CD4-positive, alpha-beta T cell (primary cell): ENCODE data around the gene TBC1D22A. TPM values are rescaled to one million over a fixed set of nuclear protein-coding genes. Genes with fewer than 3 reads are reported as not detected.
A peak's percentile ranks its signal among the peaks of the same experiment; 100 is the strongest.

ENCODE experiments used
- ATAC-seq: fragments of 200-7000 bp; cut with Tn5 transposase; one replicate; pipeline ENCODE4 v1.10.0; 2022; ENCODE audit warnings: mild to moderate bottlenecking; ENCODE audit not compliant: poor library complexity
- CTCF ChIA-PET: fragments of 350-600 bp; sonication (Branson Sonifier 250); formaldehyde crosslinking; loops from one replicate; lab custom pipeline; 2021; ENCODE audit warnings: antibody characterized with exemption, inconsistent platforms; lab: Charles Lee
- POLR2A ChIA-PET: fragments of 350-600 bp; sonication (Branson Sonifier 250); formaldehyde crosslinking; loops from one replicate; lab custom pipeline; 2021; ENCODE audit warnings: antibody characterized with exemption, inconsistent platforms; lab: Charles Lee
- DNase-seq, 14 experiments: peaks; one replicate each; pipeline ENCODE4 v3.0.0-alpha.2; 2013 to 2020; ENCODE audit warnings: mixed read lengths in 2 of 14
- H3K27ac ChIP-seq, 2 donors: one replicate each; pipeline versions ENCODE4 v1.5.1 to v1.7.0; 2013; ENCODE audit warnings: low read length in 2 of 2, low read depth in 1 of 2, mild to moderate bottlenecking in 1 of 2
- H3K27me3 ChIP-seq, 2 experiments: 1 replicate in 1 of 2; 2 replicates in 1 of 2; pipeline versions ENCODE4 v1.6.1 to v1.7.0; 2013; ENCODE audit warnings: low read length in 2 of 2, control low read depth in 1 of 2, mild to moderate bottlenecking in 1 of 2, moderate library complexity in 1 of 2; ENCODE audit not compliant: insufficient read depth in 2 of 2, control insufficient read depth in 1 of 2
- H3K36me3 ChIP-seq: one replicate; pipeline ENCODE4 v1.6.1; 2013; ENCODE audit warnings: low read length, control low read depth; ENCODE audit not compliant: insufficient read depth
- H3K4me1 ChIP-seq: one replicate; pipeline ENCODE4 v1.6.1; 2013; ENCODE audit warnings: low read length, control low read depth; ENCODE audit not compliant: insufficient read depth
- H3K4me3 ChIP-seq: one replicate; pipeline ENCODE4 v1.5.1; 2013; ENCODE audit warnings: mild to moderate bottlenecking, low read length, moderate library complexity
- H3K9me3 ChIP-seq, 2 experiments: 1 replicate in 1 of 2; 2 replicates in 1 of 2; pipeline versions ENCODE4 v1.6.1 to v1.7.0; 2013; ENCODE audit warnings: low read length in 2 of 2, mild to moderate bottlenecking in 2 of 2, control low read depth in 1 of 2, moderate library complexity in 1 of 2; ENCODE audit not compliant: control insufficient read depth in 1 of 2, insufficient read depth in 1 of 2
- H3K27ac Mint-ChIP-seq: one replicate; pipeline ENCODE4 v1.8.0; 2020; ENCODE audit warnings: mixed read lengths
- H3K27me3 Mint-ChIP-seq: one replicate; pipeline ENCODE4 v1.8.0; 2021; ENCODE audit warnings: mixed read lengths
- H3K36me3 Mint-ChIP-seq: one replicate; pipeline ENCODE4 v1.8.0; 2021; ENCODE audit warnings: low read depth, mixed read lengths
- H3K4me1 Mint-ChIP-seq: one replicate; pipeline ENCODE4 v1.8.0; 2021; ENCODE audit warnings: low read depth, mixed read lengths
- H3K4me3 Mint-ChIP-seq: one replicate; pipeline ENCODE4 v1.8.0; 2020; ENCODE audit warnings: mild to moderate bottlenecking, mixed read lengths
- H3K9me3 Mint-ChIP-seq: one replicate; pipeline ENCODE4 v1.8.0; 2020; ENCODE audit warnings: mixed read lengths
- intact Hi-C, 2 experiments: fragments of 100-400 bp; cut with DNase I in 1 of 2; cut with micrococcal nuclease in 1 of 2; formaldehyde crosslinking; loops; one replicate each; pipeline versions ENCODE4 v1.15.1 to v1.9.0; 2023 to 2025; cut with DNase I, micrococcal nuclease
- total RNA-seq, 174 experiments: library from RNA in 2 of 174; stranded (reverse) in 2 of 174; gene quantifications; one replicate each; pipeline ENCODE4 v1.2.3 and lab custom pipeline; 2021 to 2026
- TF ChIP-seq, protein P1 (sequence below): fragments of 200-600 bp; IDR thresholded peaks from one replicate; pipeline ENCODE4 v1.8.0; 2022; ENCODE audit warnings: antibody characterized with exemption, mild to moderate bottlenecking

Gene TBC1D22A
- total RNA-seq, 2 experiments from 2014 or later, result 27.1 to 31.7 TPM

DNA sequence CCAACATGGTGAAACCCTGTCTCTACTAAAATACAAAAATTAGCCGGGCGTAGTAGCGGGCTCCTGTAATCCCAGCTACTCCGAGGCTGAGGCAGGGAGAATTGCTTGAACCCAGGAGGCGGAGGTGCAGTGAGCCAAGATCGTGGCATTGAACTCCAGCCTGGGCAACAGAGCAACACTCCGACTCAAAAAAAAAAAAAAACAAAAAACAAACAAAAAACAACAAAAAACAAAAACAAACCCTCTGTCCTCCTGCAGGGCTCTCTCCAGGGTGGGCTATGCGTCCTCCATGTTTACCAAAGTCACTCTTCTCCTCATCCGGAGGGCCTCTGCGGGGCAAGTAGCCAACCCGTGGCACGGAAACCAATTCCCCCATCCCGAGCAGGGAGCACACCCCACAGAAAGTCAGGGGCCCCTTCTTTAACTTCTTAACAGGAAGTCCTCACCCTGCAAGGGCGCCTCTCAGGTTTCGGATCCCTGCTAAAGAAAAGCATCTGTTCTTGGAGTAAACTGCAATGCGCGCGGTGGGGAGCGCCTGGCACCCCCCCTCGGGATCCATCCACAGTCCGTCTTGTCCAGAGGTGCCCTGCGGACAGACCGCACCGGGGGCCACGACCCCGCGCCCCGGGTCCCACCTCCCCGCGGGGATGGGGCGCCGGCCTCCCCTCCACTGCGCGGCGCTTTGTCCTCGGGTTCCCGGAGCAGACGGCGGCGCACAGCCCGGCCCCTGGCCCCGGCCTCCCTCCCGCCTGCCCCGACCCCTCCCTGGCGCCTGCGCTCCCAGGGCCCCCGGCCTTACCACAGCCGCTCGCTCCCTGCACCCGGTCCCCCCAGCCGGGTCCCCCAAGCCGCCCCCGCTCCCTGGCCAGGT, 25.1 kb upstream of the TBC1D22A start:
- peak; percentile 6 for ATAC-seq
- Histone ChIP-seq H3K36me3 (peaks cover 3% of the 10 kb centered on the region), H3K27ac (peak overlapping the region; percentile 86 to 89), H3K27me3 (no peaks in the 10 kb centered on the region), H3K9me3 (no peaks in the 10 kb centered on the region), H3K4me3 (peak overlapping the region; percentile 83), H3K4me1 (peaks cover 64% of the 10 kb centered on the region)
- ChIA-PET CTCF (interaction anchor here (1.0 to 3.2 kb wide), 2 partner anchors 21 to 66 kb away, joined by 3 to 18 read pairs; no protein-coding TSS in a partner anchor), POLR2A (interaction anchor here (1.2 kb wide), 1 partner anchor 37 kb away, joined by 3 read pairs; no protein-coding TSS in a partner anchor)
- peak in 12 of 14 experiments; percentile 23 to 71 (median 38) for DNase-seq
- Mint-ChIP-seq H3K4me1 (peaks cover 56% of the 10 kb centered on the region), H3K4me3 (peak overlapping the region; percentile 100), H3K27ac (peak overlapping the region; percentile 97), H3K36me3 (peaks cover 26% of the 10 kb centered on the region), H3K27me3 (no peaks in the 10 kb centered on the region), H3K9me3 (no peaks in the 10 kb centered on the region)
- intact Hi-C loops, result loop anchor here in 1 of 2 experiments (1.0 kb wide), 1 partner anchor 123 kb away; no protein-coding TSS in a partner anchor
- TF ChIP-seq, protein P1, sequence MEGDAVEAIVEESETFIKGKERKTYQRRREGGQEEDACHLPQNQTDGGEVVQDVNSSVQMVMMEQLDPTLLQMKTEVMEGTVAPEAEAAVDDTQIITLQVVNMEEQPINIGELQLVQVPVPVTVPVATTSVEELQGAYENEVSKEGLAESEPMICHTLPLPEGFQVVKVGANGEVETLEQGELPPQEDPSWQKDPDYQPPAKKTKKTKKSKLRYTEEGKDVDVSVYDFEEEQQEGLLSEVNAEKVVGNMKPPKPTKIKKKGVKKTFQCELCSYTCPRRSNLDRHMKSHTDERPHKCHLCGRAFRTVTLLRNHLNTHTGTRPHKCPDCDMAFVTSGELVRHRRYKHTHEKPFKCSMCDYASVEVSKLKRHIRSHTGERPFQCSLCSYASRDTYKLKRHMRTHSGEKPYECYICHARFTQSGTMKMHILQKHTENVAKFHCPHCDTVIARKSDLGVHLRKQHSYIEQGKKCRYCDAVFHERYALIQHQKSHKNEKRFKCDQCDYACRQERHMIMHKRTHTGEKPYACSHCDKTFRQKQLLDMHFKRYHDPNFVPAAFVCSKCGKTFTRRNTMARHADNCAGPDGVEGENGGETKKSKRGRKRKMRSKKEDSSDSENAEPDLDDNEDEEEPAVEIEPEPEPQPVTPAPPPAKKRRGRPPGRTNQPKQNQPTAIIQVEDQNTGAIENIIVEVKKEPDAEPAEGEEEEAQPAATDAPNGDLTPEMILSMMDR, result no peak

DNA sequence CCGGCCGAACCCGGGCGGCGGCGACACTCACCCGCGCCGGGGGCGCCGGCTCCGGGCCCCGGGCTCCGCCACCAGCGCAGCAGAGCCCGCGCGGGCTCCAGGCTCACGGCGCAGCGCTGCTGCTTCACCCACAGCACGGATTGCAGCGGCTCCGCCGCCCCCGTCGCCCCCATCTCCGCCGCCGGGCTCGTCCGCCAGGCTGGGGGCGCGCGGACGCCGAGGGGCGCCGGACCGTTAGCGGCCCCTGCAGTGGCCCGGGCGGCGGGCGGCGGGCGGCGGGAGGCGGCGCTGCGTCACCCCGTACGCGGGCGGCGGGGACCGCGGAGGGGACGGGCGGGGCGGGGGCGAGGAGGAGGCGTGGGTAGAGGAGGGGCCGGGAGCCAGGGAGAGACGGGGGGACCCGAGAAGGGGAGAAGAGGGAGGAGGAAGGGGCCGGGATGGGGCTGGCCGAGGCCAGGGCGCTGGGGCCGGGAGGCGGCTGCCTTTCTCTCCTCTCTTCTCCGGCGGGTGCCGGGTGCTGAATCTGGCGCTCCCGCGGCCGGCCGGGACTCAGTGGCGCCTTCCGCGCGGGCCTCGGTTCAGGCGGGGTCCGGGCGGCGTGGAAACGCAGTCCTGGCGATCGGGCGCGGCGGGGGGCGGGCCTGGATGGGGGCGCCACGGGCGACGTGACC, 24.3 kb upstream of the TBC1D22A start, which contains the start of gene CERK:
TSS of gene CERK (minus strand) at position 277 of the 671 bp plus-strand sequence. CDS start at position 173, 104 bp downstream.
- H3K27ac Mint-ChIP-seq, result peak within 1 kb of the TSS; percentile 99
- peaks cover 56% of the 10 kb centered on the region for H3K4me1 ChIP-seq
- TF ChIP-seq, protein P1, result no peak
- H3K9me3 ChIP-seq, result peaks cover 0 to 4% of the 10 kb centered on the region in 2 experiments
- peak; percentile 55 to 87 (median 75) for DNase-seq
- peaks cover 22% of the 10 kb centered on the region for H3K36me3 Mint-ChIP-seq
- H3K4me3 ChIP-seq, result peak within 1 kb of the TSS; percentile 83
- H3K4me1 Mint-ChIP-seq, result peaks cover 51% of the 10 kb centered on the region
- H3K9me3 Mint-ChIP-seq, result no peaks in the 10 kb centered on the region
- ChIA-PET POLR2A (interaction anchor here (0.7 to 3.1 kb wide), 10 partner anchors 11 to 174 kb away, joined by 3 to 78 read pairs (median 6); partner anchors contain the start of gene TBC1D22A), CTCF (interaction anchor here (1.3 to 4.6 kb wide), 8 partner anchors 11 to 65 kb away, joined by 3 to 58 read pairs (median 10); partner anchors contain the start of gene TBC1D22A)
- no peaks in the 10 kb centered on the region for H3K36me3 ChIP-seq
- peak within 1 kb of the TSS; percentile 100 for H3K4me3 Mint-ChIP-seq
- no peaks in the 10 kb centered on the region for H3K27me3 Mint-ChIP-seq
- ATAC-seq, result peak; percentile 50
- H3K27me3 ChIP-seq, result no peaks in the 10 kb centered on the region
- intact Hi-C loops, result loop anchor here (1.0 to 2.0 kb wide), 4 partner anchors 24 to 124 kb away; partner anchors contain the start of gene TBC1D22A (in 1 of the 2)
- H3K27ac ChIP-seq, result peak within 1 kb of the TSS; percentile 86 to 89

DNA sequence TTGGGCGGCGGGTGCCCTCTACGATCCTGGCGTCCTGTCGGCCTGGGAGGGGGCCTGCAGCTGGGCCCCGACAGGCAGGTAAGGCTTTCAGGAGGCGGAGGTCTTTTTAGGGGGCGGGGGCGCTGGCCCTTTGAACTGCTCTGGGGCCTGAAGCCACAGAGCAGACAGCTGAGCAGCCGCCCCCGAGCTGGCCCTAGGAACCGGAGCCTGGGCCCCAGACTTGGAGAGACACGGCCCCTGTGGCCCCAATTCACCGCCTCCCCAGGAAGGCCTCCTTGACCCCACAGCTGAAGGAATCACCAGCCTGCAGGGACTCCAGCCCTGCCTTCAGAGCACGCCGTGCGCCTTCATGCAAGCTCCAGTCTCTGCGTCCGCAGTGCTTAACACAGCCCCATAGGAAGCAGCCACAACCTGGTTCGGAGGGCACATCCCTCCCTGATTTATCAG, 23.8 kb upstream of the TBC1D22A start:
- peaks cover 0 to 7% of the 10 kb centered on the region in 2 experiments for H3K9me3 ChIP-seq
- DNase-seq (peak in 5 of 14 experiments; percentile 19 to 46 (median 34)), ATAC-seq (peak; percentile 10)
- H3K4me1 Mint-ChIP-seq, result peaks cover 51% of the 10 kb centered on the region
- peak overlapping the region; percentile 98 for H3K4me3 Mint-ChIP-seq
- ChIA-PET CTCF (interaction anchor here (0.7 to 4.6 kb wide), 10 partner anchors 10 to 68 kb away, joined by 3 to 58 read pairs (median 9); partner anchors contain the start of gene TBC1D22A), POLR2A (interaction anchor here (0.7 to 3.1 kb wide), 11 partner anchors 11 to 175 kb away, joined by 3 to 78 read pairs (median 5); partner anchors contain the start of gene TBC1D22A)
- TF ChIP-seq, protein P1, result no peak
- H3K36me3 ChIP-seq, result no peaks in the 10 kb centered on the region
- no peaks in the 10 kb centered on the region for H3K27me3 ChIP-seq
- H3K27ac ChIP-seq, result peak overlapping the region; percentile 76 to 77
- H3K4me1 ChIP-seq, result peaks cover 50% of the 10 kb centered on the region
- no peaks in the 10 kb centered on the region for H3K27me3 Mint-ChIP-seq
- no peaks in the 10 kb centered on the region for H3K9me3 Mint-ChIP-seq
- peak overlapping the region; percentile 83 for H3K4me3 ChIP-seq
- peaks cover 22% of the 10 kb centered on the region for H3K36me3 Mint-ChIP-seq
- peak overlapping the region; percentile 99 for H3K27ac Mint-ChIP-seq
- intact Hi-C loops, result loop anchor here (1.0 to 2.0 kb wide), 7 partner anchors 11 to 175 kb away; partner anchors contain the start of gene TBC1D22A (in 2 of the 2)
